ENCODE measurements around the gene SELENOP. TPM values are rescaled to one million over a fixed set of nuclear protein-coding genes. Genes with fewer than 3 reads are reported as not detected.
A peak's percentile ranks its signal among the peaks of the same experiment; 100 is the strongest.

SELENOP gene
- total and polyA plus RNA-seq, 9 of the 15 experiments (the other 6 are each of a cell fraction or from before 2014, with no cell fraction given) = 3.2 to 6.3 (median 4.5) TPM

DNA sequence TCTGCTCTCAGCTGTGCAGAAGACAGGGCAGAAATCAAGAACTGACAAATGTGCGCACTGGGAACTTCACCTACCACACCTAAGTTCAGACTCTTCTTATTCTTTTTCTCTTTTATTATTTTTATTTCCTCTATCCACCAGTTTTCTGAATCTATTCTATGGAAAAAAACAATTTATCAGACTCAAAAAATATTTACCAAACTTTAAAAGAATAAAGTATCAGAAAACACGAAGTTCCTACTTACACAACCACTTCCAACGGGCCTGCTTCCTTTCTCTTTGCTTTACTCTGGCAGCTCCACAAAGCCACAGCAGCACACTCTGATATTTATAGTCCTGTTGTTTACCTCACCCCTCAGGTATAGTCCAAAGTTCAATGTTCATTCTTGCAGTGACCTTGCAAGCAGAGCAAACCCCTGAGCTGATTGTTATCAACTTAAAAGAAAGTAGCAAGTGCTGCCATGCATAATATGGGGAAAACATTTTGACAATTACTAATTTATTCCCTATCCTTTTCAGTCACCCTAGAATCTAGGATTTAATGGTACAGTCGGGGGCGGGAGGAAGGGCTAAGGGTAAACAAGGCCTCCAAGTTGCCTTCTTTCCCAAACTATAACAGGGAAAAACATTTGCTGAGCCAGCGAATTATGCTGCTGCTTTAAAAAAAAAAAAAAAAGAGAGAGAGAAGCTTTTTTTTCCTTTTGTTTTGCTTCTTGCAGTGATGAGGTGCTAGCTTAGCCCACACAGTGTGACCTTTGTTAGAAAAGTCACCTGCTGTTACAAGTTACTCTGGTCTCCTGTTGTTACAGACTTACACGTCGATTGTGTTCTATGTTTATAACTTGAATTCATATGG is at the start of gene SELENOP (continued):
- TF ChIP-seq, protein P1, sequence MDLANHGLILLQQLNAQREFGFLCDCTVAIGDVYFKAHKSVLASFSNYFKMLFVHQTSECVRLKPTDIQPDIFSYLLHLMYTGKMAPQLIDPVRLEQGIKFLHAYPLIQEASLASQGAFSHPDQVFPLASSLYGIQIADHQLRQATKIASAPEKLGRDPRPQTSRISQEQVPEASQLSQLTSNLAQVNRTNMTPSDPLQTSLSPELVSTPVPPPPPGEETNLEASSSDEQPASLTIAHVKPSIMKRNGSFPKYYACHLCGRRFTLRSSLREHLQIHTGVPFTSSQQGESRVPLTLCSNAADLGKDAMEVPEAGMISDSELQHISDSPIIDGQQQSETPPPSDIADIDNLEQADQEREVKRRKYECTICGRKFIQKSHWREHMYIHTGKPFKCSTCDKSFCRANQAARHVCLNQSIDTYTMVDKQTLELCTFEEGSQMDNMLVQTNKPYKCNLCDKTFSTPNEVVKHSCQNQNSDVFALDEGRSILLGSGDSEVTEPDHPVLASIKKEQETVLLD (IDR thresholded peaks at IDR 0.05) = no peak
- TF ChIP-seq, protein P2, sequence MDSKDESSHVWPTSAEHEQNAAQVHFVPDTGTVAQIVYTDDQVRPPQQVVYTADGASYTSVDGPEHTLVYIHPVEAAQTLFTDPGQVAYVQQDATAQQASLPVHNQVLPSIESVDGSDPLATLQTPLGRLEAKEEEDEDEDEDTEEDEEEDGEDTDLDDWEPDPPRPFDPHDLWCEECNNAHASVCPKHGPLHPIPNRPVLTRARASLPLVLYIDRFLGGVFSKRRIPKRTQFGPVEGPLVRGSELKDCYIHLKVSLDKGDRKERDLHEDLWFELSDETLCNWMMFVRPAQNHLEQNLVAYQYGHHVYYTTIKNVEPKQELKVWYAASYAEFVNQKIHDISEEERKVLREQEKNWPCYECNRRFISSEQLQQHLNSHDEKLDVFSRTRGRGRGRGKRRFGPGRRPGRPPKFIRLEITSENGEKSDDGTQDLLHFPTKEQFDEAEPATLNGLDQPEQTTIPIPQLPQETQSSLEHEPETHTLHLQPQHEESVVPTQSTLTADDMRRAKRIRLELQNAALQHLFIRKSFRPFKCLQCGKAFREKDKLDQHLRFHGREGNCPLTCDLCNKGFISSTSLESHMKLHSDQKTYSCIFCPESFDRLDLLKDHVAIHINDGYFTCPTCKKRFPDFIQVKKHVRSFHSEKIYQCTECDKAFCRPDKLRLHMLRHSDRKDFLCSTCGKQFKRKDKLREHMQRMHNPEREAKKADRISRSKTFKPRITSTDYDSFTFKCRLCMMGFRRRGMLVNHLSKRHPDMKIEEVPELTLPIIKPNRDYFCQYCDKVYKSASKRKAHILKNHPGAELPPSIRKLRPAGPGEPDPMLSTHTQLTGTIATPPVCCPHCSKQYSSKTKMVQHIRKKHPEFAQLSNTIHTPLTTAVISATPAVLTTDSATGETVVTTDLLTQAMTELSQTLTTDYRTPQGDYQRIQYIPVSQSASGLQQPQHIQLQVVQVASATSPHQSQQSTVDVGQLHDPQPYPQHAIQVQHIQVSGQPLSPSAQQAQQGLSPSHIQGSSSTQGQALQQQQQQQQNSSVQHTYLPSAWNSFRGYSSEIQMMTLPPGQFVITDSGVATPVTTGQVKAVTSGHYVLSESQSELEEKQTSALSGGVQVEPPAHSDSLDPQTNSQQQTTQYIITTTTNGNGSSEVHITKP (IDR thresholded peaks at IDR 0.05; ENCODE audit: partially characterized antibody) = peak; percentile 99
- TF ChIP-seq, protein P3, sequence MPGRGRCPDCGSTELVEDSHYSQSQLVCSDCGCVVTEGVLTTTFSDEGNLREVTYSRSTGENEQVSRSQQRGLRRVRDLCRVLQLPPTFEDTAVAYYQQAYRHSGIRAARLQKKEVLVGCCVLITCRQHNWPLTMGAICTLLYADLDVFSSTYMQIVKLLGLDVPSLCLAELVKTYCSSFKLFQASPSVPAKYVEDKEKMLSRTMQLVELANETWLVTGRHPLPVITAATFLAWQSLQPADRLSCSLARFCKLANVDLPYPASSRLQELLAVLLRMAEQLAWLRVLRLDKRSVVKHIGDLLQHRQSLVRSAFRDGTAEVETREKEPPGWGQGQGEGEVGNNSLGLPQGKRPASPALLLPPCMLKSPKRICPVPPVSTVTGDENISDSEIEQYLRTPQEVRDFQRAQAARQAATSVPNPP (IDR thresholded peaks at IDR 0.05; ENCODE audit: borderline replicate concordance, insufficient read depth, insufficient read length) = no peak
- no peak for TF ChIP-seq ZKSCAN3 (CRISPR knock-in tag; IDR thresholded peaks at IDR 0.05)
- TF ChIP-seq, protein P4, sequence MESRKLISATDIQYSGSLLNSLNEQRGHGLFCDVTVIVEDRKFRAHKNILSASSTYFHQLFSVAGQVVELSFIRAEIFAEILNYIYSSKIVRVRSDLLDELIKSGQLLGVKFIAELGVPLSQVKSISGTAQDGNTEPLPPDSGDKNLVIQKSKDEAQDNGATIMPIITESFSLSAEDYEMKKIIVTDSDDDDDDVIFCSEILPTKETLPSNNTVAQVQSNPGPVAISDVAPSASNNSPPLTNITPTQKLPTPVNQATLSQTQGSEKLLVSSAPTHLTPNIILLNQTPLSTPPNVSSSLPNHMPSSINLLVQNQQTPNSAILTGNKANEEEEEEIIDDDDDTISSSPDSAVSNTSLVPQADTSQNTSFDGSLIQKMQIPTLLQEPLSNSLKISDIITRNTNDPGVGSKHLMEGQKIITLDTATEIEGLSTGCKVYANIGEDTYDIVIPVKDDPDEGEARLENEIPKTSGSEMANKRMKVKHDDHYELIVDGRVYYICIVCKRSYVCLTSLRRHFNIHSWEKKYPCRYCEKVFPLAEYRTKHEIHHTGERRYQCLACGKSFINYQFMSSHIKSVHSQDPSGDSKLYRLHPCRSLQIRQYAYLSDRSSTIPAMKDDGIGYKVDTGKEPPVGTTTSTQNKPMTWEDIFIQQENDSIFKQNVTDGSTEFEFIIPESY (CRISPR knock-in tag; IDR thresholded peaks at IDR 0.05) = no peak
- TF ChIP-seq, protein P5, sequence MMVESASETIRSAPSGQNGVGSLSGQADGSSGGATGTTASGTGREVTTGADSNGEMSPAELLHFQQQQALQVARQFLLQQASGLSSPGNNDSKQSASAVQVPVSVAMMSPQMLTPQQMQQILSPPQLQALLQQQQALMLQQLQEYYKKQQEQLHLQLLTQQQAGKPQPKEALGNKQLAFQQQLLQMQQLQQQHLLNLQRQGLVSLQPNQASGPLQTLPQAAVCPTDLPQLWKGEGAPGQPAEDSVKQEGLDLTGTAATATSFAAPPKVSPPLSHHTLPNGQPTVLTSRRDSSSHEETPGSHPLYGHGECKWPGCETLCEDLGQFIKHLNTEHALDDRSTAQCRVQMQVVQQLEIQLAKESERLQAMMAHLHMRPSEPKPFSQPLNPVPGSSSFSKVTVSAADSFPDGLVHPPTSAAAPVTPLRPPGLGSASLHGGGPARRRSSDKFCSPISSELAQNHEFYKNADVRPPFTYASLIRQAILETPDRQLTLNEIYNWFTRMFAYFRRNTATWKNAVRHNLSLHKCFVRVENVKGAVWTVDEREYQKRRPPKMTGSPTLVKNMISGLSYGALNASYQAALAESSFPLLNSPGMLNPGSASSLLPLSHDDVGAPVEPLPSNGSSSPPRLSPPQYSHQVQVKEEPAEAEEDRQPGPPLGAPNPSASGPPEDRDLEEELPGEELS (CRISPR knock-in tag; IDR thresholded peaks at IDR 0.05; ENCODE audit: borderline replicate concordance) = no peak
- TF ChIP-seq EP400 (IDR thresholded peaks at IDR 0.05) = peak; percentile 21; the same call in 1 of the 2 replicates
- no peak for TF ChIP-seq SAP30 (IDR thresholded peaks at IDR 0.05; ENCODE audit: borderline replicate concordance, insufficient read depth, low read depth, low read length, poor library complexity, severe bottlenecking)
- no peak for TF ChIP-seq NCOA4 (IDR thresholded peaks at IDR 0.05; ENCODE audit: partially characterized antibody)
- TF ChIP-seq NCOA1 (IDR thresholded peaks at IDR 0.05; ENCODE audit: low read depth) = no peak
- TF ChIP-seq STAT5A (IDR thresholded peaks at IDR 0.05; ENCODE audit: borderline replicate concordance, low read length) = no peak
- TF ChIP-seq, protein P6, sequence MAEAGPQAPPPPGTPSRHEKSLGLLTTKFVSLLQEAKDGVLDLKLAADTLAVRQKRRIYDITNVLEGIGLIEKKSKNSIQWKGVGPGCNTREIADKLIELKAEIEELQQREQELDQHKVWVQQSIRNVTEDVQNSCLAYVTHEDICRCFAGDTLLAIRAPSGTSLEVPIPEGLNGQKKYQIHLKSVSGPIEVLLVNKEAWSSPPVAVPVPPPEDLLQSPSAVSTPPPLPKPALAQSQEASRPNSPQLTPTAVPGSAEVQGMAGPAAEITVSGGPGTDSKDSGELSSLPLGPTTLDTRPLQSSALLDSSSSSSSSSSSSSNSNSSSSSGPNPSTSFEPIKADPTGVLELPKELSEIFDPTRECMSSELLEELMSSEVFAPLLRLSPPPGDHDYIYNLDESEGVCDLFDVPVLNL (CRISPR knock-in tag; IDR thresholded peaks at IDR 0.05; ENCODE audit: low read depth) = no peak
- TF ChIP-seq TAL1 (IDR thresholded peaks at IDR 0.05) = no peak
- TF ChIP-seq FOXA3 (CRISPR knock-in tag; conservative IDR thresholded peaks at IDR 0.05 in 1 of 2, IDR thresholded peaks at IDR 0.05 in 1 of 2) = peak in 1 of 2 experiments; percentile 90; a peak in 2 of 4 replicates

Data from K562 (cell line).